PC-9 (cell line): ENCODE data around the gene GAD1. TPM values are rescaled to one million over a fixed set of nuclear protein-coding genes. Genes with fewer than 3 reads are reported as not detected.

Source experiments
- BruUV-seq: library from RNA; stranded (reverse); fragments of 400-500 nt; replicated peaks from 2 replicates; lab custom pipeline; 2021; lab: Mats Ljungman, UMichigan
- CTCF ChIA-PET: fragments of 300-600 bp; sonication (Branson Sonifier 250); formaldehyde crosslinking; loops from one replicate; lab custom pipeline; 2022; ENCODE audit warnings: antibody characterized with exemption; lab: Charles Lee
- POLR2A ChIA-PET: fragments of 300-600 bp; sonication (Branson Sonifier 250); formaldehyde crosslinking; loops from one replicate; lab custom pipeline; 2022; ENCODE audit warnings: antibody characterized with exemption; ENCODE audit not compliant: unreplicated experiment; lab: Charles Lee
- DNase-seq, 2 experiments: peaks; one replicate each; pipeline versions ENCODE4 v3.0.0 to v3.0.0-alpha.2; 2015 to 2022; ENCODE audit warnings: mixed read lengths in 1 of 2
- H2AFZ ChIP-seq: fragments of 200-600 bp; sonication (generic); 2 replicates; pipeline ENCODE4 v1.8.1; 2017; ENCODE audit warnings: antibody characterized with exemption
- H3F3A ChIP-seq: fragments of 200-600 bp; sonication (generic); 2 replicates; pipeline ENCODE4 v1.8.1; 2017; ENCODE audit warnings: antibody characterized with exemption, mild to moderate bottlenecking, low read depth; ENCODE audit not compliant: insufficient read depth
- H3K27ac ChIP-seq: fragments of 200-600 bp; sonication (generic); 2 replicates; pipeline ENCODE4 v1.6.1; 2016; ENCODE audit warnings: mixed run types
- H3K27me3 ChIP-seq: fragments of 200-600 bp; sonication (generic); 2 replicates; pipeline ENCODE4 v1.6.1; 2016; ENCODE audit warnings: low read depth, mixed run types; ENCODE audit not compliant: insufficient read depth
- H3K36me3 ChIP-seq: fragments of 200-600 bp; sonication (generic); 2 replicates; pipeline ENCODE4 v1.6.1; 2016; ENCODE audit warnings: low read depth, mixed run types
- H3K4me1 ChIP-seq: fragments of 200-600 bp; sonication (generic); replicated peaks from 2 replicates; pipeline ENCODE4 v1.6.1; 2016; ENCODE audit warnings: mixed run types; ENCODE audit not compliant: insufficient read depth
- H3K4me2 ChIP-seq: fragments of 200-600 bp; sonication (generic); 2 replicates; pipeline ENCODE4 v1.6.1; 2017; ENCODE audit warnings: mixed run types
- H3K4me3 ChIP-seq: fragments of 200-600 bp; sonication (generic); 2 replicates; pipeline ENCODE4 v1.6.1; 2016; ENCODE audit warnings: mixed run types
- H3K79me2 ChIP-seq: fragments of 200-600 bp; sonication (generic); 2 replicates; pipeline ENCODE4 v1.6.1; 2017; ENCODE audit warnings: low read depth, mixed run types
- H3K9me2 ChIP-seq: fragments of 200-600 bp; sonication (generic); 2 replicates; pipeline ENCODE4 v1.8.1; 2017; ENCODE audit warnings: mild to moderate bottlenecking; ENCODE audit not compliant: insufficient read depth
- H3K9me3 ChIP-seq: fragments of 200-600 bp; sonication (generic); 2 replicates; pipeline ENCODE4 v1.8.1; 2016; ENCODE audit warnings: low read depth; ENCODE audit not compliant: insufficient read depth
- H4K20me1 ChIP-seq: fragments of 200-600 bp; sonication (generic); 2 replicates; pipeline ENCODE4 v1.8.1; 2017; ENCODE audit not compliant: insufficient read depth
- CTCF ChIP-seq: fragments of 200-600 bp; sonication (generic); conservative IDR thresholded peaks from 2 replicates; pipeline ENCODE4 v1.6.1; 2017; ENCODE audit warnings: mixed run types, antibody characterized with exemption, mild to moderate bottlenecking, moderate library complexity
- EZH2 ChIP-seq: fragments of 200-600 bp; sonication (generic); IDR thresholded peaks from 2 replicates; pipeline ENCODE4 v1.8.0; 2017; ENCODE audit warnings: antibody characterized with exemption, low read depth
- intact Hi-C: fragments of 100-400 bp; cut with micrococcal nuclease; formaldehyde crosslinking; loops from one replicate; pipeline ENCODE4 v1.10.0; 2022; ENCODE audit not compliant: unreplicated experiment
- total RNA-seq: library from RNA; stranded (reverse); gene quantifications from 2 replicates; pipeline ENCODE4 v1.2.3, GENCODE V29; 2021

Gene GAD1
- total RNA-seq, 1 experiment from 2014 or later: 3.5 TPM

- no peaks in the 10 kb centered on the region for H3K4me1 ChIP-seq
- POLR2A ChIA-PET: no interaction called here
- no peaks in the 10 kb centered on the region for H3K79me2 ChIP-seq
- no peaks in the 10 kb centered on the region for H3F3A ChIP-seq
- no peak overlapping the region for H3K4me3 ChIP-seq
- H3K9me2 ChIP-seq: no peaks in the 10 kb centered on the region
- no peak overlapping the region for H2AFZ ChIP-seq
- H3K9me3 ChIP-seq: no peaks in the 10 kb centered on the region
- no peak overlapping the region for H3K4me2 ChIP-seq
- TF ChIP-seq CTCF (no peak), EZH2 (no peak)
- H3K36me3 ChIP-seq: 0 out of 2 replicates have a peak, but pooled peaks cover 5% of the 10 kb centered on the region
- intact Hi-C loops: no loop called here
- H3K27ac ChIP-seq: no peak overlapping the region
- no peaks in the 10 kb centered on the region for H4K20me1 ChIP-seq
- CTCF ChIA-PET: no interaction called here
- BruUV-seq: no TSS peak
- 0 out of 2 replicates have a peak, but pooled peaks cover 5% of the 10 kb centered on the region for H3K27me3 ChIP-seq
- DNase-seq: no peak
These were observed 39.4 kb downstream of the GAD1 start for GRCh38 chr2:170856066-170856465.

- intact Hi-C loops: no loop called here
- Histone ChIP-seq H3F3A (no peaks in the 10 kb centered on the region; the same call in 1 of the 2 replicates), H3K9me3 (no peaks in the 10 kb centered on the region), H3K27me3 (no peaks in the 10 kb centered on the region), H3K4me2 (no peak overlapping the region), H3K4me1 (no peaks in the 10 kb centered on the region), H3K79me2 (no peaks in the 10 kb centered on the region), H3K4me3 (no peak overlapping the region), H2AFZ (no peak overlapping the region), H3K27ac (no peak overlapping the region), H3K9me2 (no peaks in the 10 kb centered on the region), H3K36me3 (0 out of 2 replicates have a peak, but pooled peaks cover 5% of the 10 kb centered on the region), H4K20me1 (no peaks in the 10 kb centered on the region)
- BruUV-seq: no TSS peak
- TF ChIP-seq CTCF: no peak
- TF ChIP-seq EZH2: no peak
- DNase-seq: no peak
- CTCF ChIA-PET: interaction anchor here (0.6 kb wide), 1 partner anchor 957 kb away, joined by 4 read pairs; no protein-coding TSS in a partner anchor
- POLR2A ChIA-PET: no interaction called here
These were observed 45.7 kb downstream of the GAD1 start for GRCh38 chr2:170862286-170862902.

GRCh38 chr2:170863087-170863486 lies 46.4 kb downstream of the GAD1 start:
- intact Hi-C loops: no loop called here
- BruUV-seq: no TSS peak
- Histone ChIP-seq H3K27me3 (no peaks in the 10 kb centered on the region), H3K36me3 (0 out of 2 replicates have a peak, but pooled peaks cover 5% of the 10 kb centered on the region), H4K20me1 (no peaks in the 10 kb centered on the region), H3K9me3 (no peaks in the 10 kb centered on the region), H3K79me2 (no peaks in the 10 kb centered on the region), H3F3A (no peaks in the 10 kb centered on the region; the same call in 1 of the 2 replicates), H3K27ac (no peak overlapping the region), H3K4me3 (no peak overlapping the region), H3K4me2 (no peak overlapping the region), H3K4me1 (no peaks in the 10 kb centered on the region), H2AFZ (no peak overlapping the region), H3K9me2 (no peaks in the 10 kb centered on the region)
- ChIA-PET CTCF (no interaction called here), POLR2A (no interaction called here)
- no peak for DNase-seq
- TF ChIP-seq EZH2 (no peak), CTCF (no peak)
